ENCODE measurements around the gene JARID2. TPM values are rescaled to one million over a fixed set of nuclear protein-coding genes. Genes with fewer than 3 reads are reported as not detected.

JARID2 gene
- total RNA-seq, 1 experiment from 2014 or later = 180 TPM

DNA sequence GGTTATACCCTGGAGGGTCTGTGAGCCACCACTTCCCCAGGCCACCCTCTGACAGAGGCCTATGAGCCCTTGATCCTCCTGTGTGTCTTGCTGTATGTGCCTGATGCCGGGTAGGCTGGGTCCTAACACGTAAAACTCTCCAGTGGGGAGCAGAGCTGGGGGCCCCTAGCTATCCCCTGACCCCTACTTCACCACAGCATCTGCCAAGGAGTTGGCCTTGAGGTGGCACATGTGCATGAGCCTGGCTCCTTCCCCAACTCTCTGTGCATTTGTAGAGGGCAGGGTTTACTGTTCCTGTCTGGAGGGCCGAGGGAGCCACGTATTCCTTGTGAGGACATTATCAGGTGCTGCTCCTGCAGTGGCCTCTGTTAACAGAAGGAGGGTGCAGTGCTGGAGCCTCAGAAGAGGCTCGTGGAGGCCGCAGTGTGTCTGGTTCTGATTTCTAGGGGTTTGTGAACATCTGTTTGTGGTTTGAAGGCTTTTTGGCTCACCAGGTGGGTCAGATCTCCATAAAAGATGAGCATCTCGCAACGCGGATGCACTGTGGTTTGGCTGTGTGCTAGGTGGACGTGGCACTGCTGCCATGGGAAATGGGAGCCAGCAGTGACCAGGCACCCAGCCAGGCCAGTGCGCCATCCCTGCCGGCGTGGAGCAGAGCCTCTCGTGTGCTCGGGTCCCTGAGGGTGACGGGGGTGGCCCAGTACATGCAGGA is 264.8 kb downstream of the JARID2 start:
- ATAC-seq = no peak
- Mint-ChIP-seq H3K4me1 (peaks cover 38% of the 10 kb centered on the region), H3K4me3 (no peak overlapping the region), H3K27me3 (ENCODE audit: low read depth) (no peaks in the 10 kb centered on the region), H3K36me3 (peaks cover 88% of the 10 kb centered on the region), H3K9me3 (no peaks in the 10 kb centered on the region), H3K27ac (peak overlapping the region; percentile 78)
- ChIA-PET POLR2A (no interaction called here), CTCF (no interaction called here)
- TF ChIP-seq JUN (CRISPR knock-in tag; IDR thresholded peaks at IDR 0.05) = no peak
- no peak for TF ChIP-seq SMAD4 (CRISPR knock-in tag; IDR thresholded peaks at IDR 0.05)
- TF ChIP-seq CREM (CRISPR knock-in tag; IDR thresholded peaks at IDR 0.05) = no peak
- no peak for TF ChIP-seq ETV6 (CRISPR knock-in tag; IDR thresholded peaks at IDR 0.05)
- TF ChIP-seq, protein P1, sequence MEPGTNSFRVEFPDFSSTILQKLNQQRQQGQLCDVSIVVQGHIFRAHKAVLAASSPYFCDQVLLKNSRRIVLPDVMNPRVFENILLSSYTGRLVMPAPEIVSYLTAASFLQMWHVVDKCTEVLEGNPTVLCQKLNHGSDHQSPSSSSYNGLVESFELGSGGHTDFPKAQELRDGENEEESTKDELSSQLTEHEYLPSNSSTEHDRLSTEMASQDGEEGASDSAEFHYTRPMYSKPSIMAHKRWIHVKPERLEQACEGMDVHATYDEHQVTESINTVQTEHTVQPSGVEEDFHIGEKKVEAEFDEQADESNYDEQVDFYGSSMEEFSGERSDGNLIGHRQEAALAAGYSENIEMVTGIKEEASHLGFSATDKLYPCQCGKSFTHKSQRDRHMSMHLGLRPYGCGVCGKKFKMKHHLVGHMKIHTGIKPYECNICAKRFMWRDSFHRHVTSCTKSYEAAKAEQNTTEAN (CRISPR knock-in tag; IDR thresholded peaks at IDR 0.05) = no peak
- TF ChIP-seq MXD4 (CRISPR knock-in tag; IDR thresholded peaks at IDR 0.05; ENCODE audit: borderline replicate concordance) = no peak
- TF ChIP-seq TCF7 (CRISPR knock-in tag; IDR thresholded peaks at IDR 0.05; ENCODE audit: low read depth) = no peak
- TF ChIP-seq NR1H2 (CRISPR knock-in tag; IDR thresholded peaks at IDR 0.05) = no peak
- TF ChIP-seq ELF4 (CRISPR knock-in tag; IDR thresholded peaks at IDR 0.05; ENCODE audit: low read depth) = no peak
- TF ChIP-seq KAT7 (CRISPR knock-in tag; IDR thresholded peaks at IDR 0.05; ENCODE audit: borderline replicate concordance) = no peak
- TF ChIP-seq ZNF121 (CRISPR knock-in tag; IDR thresholded peaks at IDR 0.05) = no peak
- no peak for DNase-seq (ENCODE audit: low spot score)

DNA sequence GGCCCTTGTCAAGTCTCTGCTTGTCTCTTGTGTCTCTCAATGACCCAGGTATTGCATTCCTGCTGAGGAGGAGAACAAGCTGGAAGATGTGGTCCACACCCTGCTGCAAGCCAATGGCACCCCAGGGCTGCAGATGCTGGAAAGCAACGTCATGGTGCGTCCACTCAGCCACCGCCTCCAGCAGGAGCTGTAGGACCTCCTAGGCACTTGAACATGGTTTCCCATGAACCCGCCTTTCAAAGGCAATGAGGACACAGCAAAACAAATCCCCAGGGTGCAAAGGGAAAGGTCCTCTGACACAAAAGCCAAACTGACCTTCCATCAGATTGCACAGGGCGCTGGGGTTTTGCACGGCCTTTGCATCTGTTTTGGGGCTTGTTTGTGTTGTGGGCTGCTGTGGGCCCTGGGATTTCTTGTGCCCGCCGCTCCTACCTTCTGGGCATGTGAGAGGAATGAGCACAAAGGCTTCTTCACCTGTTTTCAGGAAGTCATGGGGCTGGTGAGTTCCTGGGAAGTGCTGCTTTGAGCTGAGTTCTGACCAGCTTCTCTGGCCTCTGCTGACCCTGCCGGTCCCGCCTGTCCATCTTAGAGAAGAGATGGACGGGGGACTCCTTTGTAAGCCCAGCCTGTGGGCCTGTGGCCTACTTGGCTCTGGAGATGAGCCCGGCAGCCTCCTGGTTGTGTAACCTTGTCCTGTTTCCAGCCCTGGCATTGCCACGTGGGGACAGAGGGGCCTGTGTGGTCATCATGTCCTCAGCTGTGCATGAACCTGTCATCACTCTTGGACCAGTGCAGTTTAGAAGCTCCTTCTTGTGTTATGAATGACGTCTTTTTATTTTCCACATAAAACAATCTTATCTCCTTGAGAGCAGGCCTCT is 265.6 kb downstream of the JARID2 start:
- H3K4me3 Mint-ChIP-seq = no peak overlapping the region
- CTCF ChIA-PET = interaction anchor here (0.5 kb wide), 1 partner anchor 8 kb away, joined by 3 read pairs; no protein-coding TSS in a partner anchor
- POLR2A ChIA-PET = no interaction called here
- peaks cover 33% of the 10 kb centered on the region for H3K4me1 Mint-ChIP-seq
- peaks cover 87% of the 10 kb centered on the region for H3K36me3 Mint-ChIP-seq
- DNase-seq (ENCODE audit: low spot score) (no peak), ATAC-seq (no peak)
- peak overlapping the region; percentile 92 for H3K27ac Mint-ChIP-seq
- H3K9me3 Mint-ChIP-seq = no peaks in the 10 kb centered on the region
- no peaks in the 10 kb centered on the region for H3K27me3 Mint-ChIP-seq (ENCODE audit: low read depth)
- TF ChIP-seq ZNF317 (CRISPR knock-in tag; IDR thresholded peaks at IDR 0.05; ENCODE audit: borderline replicate concordance, low read depth) (no peak), SOX15 (CRISPR knock-in tag; IDR thresholded peaks at IDR 0.05) (no peak), FOXJ3 (CRISPR knock-in tag; IDR thresholded peaks at IDR 0.05; ENCODE audit: borderline replicate concordance) (no peak), ZNF219 (CRISPR knock-in tag; IDR thresholded peaks at IDR 0.05; ENCODE audit: borderline replicate concordance) (no peak), CBFB (CRISPR knock-in tag; IDR thresholded peaks at IDR 0.05; ENCODE audit: low read depth) (no peak), ZNF423 (CRISPR knock-in tag; IDR thresholded peaks at IDR 0.05) (no peak), ZNF425 (CRISPR knock-in tag; conservative IDR thresholded peaks at IDR 0.05) (no peak), TEAD1 (CRISPR knock-in tag; IDR thresholded peaks at IDR 0.05) (no peak), TCF7 (CRISPR knock-in tag; IDR thresholded peaks at IDR 0.05; ENCODE audit: low read depth) (no peak), CREB1 (CRISPR knock-in tag; IDR thresholded peaks at IDR 0.05) (no peak), KAT7 (CRISPR knock-in tag; IDR thresholded peaks at IDR 0.05; ENCODE audit: borderline replicate concordance) (no peak), FOXP4 (CRISPR knock-in tag; IDR thresholded peaks at IDR 0.05) (no peak)
- TF ChIP-seq, protein P2, sequence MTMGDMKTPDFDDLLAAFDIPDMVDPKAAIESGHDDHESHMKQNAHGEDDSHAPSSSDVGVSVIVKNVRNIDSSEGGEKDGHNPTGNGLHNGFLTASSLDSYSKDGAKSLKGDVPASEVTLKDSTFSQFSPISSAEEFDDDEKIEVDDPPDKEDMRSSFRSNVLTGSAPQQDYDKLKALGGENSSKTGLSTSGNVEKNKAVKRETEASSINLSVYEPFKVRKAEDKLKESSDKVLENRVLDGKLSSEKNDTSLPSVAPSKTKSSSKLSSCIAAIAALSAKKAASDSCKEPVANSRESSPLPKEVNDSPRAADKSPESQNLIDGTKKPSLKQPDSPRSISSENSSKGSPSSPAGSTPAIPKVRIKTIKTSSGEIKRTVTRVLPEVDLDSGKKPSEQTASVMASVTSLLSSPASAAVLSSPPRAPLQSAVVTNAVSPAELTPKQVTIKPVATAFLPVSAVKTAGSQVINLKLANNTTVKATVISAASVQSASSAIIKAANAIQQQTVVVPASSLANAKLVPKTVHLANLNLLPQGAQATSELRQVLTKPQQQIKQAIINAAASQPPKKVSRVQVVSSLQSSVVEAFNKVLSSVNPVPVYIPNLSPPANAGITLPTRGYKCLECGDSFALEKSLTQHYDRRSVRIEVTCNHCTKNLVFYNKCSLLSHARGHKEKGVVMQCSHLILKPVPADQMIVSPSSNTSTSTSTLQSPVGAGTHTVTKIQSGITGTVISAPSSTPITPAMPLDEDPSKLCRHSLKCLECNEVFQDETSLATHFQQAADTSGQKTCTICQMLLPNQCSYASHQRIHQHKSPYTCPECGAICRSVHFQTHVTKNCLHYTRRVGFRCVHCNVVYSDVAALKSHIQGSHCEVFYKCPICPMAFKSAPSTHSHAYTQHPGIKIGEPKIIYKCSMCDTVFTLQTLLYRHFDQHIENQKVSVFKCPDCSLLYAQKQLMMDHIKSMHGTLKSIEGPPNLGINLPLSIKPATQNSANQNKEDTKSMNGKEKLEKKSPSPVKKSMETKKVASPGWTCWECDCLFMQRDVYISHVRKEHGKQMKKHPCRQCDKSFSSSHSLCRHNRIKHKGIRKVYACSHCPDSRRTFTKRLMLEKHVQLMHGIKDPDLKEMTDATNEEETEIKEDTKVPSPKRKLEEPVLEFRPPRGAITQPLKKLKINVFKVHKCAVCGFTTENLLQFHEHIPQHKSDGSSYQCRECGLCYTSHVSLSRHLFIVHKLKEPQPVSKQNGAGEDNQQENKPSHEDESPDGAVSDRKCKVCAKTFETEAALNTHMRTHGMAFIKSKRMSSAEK (CRISPR knock-in tag; IDR thresholded peaks at IDR 0.05; ENCODE audit: borderline replicate concordance) = no peak
- TF ChIP-seq, protein P3, sequence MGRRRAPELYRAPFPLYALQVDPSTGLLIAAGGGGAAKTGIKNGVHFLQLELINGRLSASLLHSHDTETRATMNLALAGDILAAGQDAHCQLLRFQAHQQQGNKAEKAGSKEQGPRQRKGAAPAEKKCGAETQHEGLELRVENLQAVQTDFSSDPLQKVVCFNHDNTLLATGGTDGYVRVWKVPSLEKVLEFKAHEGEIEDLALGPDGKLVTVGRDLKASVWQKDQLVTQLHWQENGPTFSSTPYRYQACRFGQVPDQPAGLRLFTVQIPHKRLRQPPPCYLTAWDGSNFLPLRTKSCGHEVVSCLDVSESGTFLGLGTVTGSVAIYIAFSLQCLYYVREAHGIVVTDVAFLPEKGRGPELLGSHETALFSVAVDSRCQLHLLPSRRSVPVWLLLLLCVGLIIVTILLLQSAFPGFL (CRISPR knock-in tag; IDR thresholded peaks at IDR 0.05; ENCODE audit: borderline replicate concordance) = no peak

Data from WTC11 (cell line).